Activated naive CD8-positive, alpha-beta T cell treated with anti-CD3 and anti-CD28 coated beads, Interleukin-2, amount 50 U/mL, for 16 hours (primary cell): ENCODE measurements around the gene SCFD2.
"Not testable (repeated sequence)": the region's sequence is repeated elsewhere in the genome, so short reads cannot be mapped to it uniquely, and the experiment has no call there.

Experiments used
- DNase-seq: peaks from one replicate; pipeline ENCODE4 v3.0.0-alpha.2; 2020; ENCODE audit warnings: low read depth, low spot score

Gene SCFD2

DNA sequence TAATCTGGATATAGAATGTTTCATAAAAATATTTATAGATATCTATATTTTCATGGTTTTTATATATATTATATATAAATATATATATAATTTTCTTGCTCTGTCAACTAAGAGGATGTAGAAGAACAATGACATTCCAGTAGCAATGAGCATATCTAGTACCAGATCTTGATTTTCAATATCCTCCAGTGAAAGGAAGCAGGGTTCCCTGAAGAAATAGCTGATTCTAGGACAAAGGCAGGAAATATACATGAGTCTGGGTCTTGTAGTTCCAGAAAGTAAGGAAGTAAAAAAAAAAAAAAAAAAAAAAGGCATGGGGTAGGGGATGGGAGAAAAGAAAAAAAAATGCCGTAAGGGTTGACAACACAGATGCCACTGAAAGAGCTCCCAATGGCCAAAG is 262.4 kb downstream of the SCFD2 start:
- DNase-seq, result no peak

DNA sequence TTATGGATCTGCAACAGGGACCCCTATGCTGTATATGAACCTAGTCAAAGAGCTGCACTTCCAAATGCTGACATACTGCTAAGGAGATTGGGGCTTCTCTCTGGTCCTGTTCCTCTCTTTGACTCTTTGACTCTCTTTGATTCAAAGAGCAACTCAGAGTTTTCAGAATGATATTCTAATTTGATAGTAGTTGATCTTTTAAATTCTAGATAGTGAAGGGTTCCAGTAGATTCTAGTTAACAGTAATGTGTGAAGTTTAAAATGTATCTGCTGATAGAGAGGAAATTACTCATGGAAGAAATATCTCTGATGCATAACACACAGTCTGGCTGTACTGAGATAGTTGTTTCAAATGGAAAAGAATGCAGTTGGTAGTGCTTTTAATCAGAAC is 264.7 kb downstream of the SCFD2 start:
- no peak for DNase-seq

DNA sequence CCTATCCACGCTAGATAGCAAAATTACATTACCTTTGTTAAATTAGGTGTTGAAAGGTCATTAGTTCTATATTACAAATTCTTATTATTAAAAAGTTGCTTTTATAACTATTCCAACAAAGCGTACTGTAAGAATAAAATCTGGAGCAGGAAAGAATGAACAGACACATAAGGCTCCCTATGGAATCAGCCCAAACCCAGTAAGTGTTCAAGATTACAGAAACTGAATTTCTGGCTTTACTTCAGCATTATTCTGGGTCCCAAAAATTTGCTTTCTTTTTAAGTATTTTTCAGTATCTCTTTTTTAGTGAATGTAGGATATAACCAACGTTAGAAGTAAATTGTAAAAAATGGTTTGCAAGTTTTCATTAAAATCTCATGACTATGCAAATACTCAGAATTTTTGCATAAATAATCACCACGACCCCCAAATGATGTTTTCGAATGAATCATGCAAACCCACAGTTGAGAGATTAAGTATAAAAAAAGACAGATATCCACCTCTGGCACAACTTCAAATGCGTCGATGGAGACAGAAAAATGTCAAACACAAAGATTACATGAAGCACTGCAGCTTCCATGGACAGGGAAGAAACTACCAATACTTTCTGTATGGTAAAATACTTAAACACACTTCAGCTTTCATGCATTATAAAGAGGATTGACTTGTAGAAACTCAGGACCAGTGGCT is 265.2 kb downstream of the SCFD2 start:
- no peak for DNase-seq

DNA sequence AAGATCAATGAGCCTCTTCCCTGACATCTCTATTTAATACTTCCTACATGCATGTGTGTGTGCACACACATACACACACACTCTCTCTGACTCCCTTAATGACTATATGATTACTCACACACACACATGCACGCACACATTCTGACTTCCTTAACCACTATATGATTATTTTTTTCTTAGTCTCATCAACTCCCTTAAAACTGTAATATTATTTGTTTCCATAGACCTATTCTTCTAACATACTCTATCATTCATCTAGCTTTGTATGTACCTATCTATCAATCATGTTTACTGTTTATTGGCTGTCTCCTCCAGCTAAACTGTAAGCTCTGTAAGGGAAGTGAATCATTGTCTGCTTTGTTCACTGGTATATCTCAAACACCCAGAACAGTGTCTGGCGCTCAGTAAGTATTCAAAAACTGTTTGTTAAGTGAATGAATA is 267.2 kb downstream of the SCFD2 start:
- no peak for DNase-seq

DNA sequence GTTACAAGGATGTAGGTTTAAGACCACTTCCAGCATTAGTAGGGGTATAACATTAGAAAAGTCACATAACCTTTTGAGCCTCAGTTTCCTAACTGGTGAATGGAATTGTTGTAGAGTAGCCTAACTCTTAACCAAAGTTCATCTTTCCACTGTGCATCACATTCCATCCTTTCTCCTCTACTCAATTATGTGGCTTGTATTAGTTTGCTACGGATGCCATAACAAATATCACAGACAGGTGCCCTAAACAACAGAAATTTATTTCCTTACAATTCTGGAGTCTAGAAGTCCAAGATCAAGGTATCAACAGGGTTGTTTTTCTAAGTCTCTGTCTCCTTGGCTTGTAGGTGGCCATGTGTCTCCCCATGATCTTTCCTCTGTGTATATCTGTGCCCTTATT is 271.8 kb downstream of the SCFD2 start:
- no peak for DNase-seq

DNA sequence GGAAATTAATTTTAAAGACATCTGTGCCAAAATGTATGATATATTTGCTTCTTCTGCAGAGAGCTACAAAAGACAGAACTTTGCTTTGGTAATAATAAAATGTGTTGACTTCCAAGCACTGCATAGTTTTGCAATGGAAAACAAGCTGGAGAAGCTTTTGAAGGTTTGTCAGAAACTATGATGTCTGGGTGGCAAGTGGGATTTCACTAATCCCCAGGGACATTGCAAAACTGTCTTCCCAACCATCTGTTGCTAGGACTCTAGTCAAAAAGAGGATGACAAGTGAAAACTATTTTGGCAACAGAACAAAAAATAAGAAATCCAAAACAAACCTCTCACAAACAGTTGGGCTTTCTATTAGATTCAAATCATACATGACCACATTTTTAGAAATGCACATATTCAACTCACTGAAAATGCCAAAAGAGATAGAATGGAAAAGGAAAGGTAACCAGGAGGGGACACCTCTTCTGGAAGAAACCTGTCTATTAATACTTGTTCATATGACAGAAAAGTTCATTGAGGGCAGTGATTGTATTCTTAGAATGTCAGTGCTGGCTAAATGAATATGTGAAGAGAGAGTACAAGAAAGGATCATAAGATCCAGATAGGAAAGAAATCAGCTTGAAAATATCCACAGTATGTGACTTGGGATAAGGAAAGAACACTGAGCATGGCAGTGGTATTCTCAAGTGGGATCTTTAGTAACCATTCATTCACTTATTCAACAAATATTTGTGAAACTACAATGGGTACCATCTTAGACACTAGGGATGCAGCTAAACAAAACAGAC is 275.7 kb downstream of the SCFD2 start:
- no peak for DNase-seq

DNA sequence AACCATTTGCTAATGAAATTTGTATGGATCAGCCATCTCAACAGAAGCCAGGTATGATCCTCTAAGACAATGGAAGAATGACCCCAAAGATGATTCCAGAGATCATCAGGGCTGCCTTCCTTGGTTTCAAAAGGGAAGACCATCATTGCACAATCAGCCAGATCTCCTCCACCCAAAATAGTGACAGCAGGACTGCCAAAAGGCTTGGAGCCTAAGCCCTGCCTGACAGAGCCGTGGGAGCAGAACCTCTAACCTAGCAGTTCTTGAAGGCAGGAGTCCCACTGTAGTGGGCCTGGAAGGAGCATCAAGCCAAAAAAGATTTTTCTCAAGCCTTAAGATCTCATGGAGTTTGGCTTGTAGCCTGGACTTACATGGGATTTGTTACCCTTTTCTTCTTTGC is 277.7 kb downstream of the SCFD2 start:
- DNase-seq, result no peak

DNA sequence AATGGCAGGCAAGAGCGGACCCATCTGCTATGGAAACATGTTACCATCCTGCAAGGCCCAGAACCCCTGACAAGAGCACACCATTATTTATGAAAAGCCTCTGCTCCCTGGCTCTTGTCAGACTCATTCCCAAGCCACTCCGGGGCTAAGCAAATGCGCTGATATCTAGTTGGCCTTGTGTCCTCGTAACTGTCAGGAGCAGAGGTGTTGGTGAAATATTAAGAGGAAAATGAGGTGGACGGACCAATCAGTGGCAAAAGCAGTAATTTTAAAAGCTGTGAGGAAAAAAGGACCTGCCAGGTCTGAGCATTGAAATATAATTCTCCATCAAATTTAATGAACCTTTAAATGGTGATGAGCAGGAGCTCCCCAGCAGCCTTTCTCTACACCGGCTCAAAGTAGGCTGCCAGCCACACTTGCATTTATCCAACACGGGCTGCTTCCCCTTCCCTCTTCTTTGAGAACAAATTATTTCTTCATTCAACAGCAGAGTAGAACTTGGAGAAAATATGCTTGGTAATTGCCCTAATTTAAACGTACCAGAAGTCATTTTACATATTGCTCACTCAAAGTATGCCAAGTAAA is 289.4 kb downstream of the SCFD2 start:
- no peak for DNase-seq

DNA sequence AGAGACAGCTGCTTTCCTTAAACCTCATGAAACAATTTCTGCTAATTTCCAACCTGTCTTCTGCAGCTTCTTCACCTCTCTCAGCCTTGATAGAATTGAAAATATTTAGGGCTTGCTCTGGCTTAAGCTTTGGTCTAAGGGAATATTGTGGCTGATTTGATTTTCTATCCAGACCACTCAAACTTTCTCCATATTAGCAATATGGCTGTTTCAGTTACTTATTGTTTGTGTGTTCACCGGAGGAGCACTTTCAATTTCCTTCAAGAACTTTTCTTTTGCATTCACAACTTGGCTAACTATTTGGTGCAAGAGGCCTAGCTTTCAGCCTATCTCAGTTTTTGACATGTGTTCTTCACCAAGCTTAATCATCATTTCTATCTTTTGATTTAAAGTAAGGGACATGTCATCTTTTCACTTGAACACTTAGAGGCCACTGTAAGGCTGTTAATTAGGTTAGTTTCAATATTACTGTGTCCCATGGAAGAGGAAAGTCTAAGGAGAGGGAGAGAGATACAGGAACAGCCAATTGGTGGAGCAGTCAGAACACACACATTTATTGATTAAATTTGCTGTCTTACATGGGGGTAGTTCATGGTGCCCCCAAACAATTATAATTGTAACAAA is 290.6 kb downstream of the SCFD2 start:
- DNase-seq, result no peak

DNA sequence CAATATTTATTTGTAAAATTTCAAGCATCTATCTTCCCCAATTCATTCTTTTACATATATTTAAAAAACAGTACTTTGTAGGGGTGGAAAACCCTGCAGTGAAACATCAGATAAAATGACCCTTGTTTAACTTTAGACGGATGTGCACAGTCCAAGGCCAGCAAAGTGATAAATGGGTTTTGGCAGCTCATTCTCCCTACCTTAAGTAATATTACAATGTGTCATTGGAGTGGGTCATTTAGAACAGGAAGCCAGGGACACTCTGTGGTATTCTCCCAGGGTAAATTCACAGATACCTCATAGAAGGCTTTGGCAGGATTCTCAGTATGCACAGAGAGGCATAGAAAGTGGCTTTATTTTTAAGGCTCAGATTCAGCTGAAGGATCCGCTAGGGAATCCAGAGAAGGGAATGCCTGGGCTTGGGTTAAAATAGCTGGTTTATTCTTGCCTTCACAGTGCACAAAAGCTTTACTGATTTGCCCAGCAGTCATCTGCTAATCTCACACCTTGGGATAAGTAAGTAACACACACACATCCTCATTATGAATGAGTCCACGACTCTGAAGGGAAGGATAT is 297.0 kb downstream of the SCFD2 start:
- DNase-seq, result no peak

DNA sequence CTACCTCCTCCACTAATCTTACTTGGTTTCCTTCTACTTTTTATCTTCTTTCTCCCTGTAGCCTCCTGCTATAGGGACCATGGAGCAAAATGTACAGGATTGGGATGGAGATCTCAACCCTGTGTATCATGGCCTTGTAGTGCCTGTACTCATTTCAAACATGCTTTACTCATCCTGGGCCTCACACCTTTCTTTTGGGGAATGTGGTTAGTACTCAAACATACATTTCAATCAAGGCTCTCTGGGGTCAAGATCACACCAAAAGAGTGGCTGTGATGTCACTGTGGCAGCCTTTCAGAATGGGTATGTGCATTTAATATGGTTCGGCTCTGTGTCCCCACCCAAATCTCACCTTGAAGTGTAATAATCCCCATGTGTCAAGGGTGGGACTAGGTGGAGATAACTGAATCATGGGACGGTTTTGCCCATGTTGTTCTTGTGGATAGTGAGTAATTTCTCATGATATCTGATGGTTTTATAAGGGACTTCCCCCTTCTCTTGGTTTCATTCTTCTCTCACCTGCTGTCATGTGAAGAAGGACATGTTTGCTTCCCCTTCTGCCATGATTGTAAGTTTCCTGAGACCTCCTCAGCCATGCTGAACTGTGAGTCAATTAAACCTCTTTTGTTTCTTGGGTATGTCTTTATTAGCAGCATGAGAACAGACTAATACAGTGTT is 298.6 kb downstream of the SCFD2 start:
- no peak for DNase-seq

DNA sequence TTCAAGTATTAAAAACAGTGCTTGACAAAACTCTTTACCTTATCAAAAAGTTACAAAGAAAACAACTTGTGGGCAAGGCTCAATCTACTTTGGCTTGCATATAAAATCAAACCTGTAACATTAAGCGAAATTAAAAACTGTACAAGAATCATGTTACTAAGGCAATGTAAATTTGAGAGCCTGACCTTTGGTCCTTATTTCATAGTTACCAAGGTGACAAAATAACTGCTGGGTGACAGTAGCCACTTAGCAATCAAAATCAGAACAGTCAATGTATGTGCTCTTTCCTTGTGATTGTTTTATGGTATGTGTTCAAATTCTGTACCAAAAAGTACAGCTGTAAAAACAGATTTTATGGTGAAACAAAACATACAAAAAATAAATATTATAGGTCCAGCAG is 299.7 kb downstream of the SCFD2 start:
- DNase-seq, result no peak

DNA sequence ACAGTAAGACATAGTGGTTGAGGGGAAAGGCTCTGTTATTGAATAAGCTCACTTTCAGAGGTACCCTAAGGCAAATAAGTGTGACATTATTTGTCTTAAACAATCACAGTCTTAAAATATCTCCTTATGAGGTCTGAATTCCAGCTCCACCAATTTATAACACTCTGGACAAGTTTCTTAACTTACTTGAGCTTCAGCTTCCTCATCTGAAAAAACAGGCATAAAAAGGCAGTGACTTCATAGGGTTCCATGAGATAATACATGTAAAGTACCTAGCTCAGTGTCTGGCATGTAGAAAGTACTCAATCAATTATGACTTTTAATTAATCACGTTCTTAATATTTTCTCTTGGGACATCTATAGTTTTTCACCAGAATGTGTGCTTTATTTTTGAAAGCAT is 301.3 kb downstream of the SCFD2 start:
- DNase-seq, result no peak

DNA sequence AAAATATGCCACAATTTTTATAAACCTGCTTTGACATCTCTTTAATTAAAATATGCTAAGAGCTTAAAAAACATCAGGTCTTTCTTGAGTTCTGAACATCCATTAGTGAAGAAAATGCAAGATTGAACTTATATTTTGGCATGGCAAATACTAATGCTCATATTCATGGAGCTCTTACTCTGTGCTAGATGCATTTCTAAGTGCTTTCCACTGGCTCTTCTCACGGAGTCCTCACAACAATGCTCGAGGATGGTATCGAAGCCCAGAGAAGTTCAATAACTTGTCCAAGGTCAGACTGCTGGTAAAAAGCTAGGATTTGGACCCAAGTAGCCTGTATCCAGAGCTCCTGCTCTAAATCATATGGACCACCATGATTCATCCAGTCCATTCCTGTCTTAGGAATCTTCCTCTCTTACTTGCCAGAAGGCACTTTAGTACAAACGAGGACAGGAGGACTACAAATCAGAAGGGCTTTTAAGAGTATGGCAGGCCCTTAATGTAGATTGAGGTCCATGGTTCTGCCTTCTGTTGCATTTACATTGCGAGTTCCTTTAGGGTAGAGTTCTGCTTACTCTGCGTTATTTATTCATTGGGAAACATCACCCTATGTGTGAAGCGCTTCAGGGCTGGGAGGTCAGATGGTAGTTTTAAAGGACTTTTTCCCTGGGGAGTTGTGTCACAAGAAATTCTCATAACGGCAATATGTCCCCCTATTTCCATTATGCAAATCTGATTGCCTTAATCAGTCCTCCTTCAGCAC is 304.6 kb downstream of the SCFD2 start:
- DNase-seq, result no peak

DNA sequence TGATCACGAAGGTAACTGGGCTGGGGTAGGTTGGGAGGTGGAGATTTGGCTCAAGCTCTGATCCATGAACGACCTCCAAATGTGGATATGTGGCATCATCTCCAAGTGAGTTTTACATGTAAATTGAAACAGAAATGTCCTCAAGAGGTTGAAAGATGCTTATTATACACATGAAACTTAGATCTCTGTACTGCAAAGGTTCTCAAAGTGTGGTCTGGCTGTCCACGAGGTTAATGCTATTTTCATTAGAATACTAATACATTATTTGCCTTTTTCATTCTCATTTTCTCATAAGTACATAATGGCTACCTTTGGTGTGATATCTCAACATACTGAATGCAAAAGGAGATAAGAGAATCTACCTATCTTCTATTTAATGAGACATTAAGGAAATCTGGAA is 305.6 kb downstream of the SCFD2 start:
- no peak for DNase-seq

DNA sequence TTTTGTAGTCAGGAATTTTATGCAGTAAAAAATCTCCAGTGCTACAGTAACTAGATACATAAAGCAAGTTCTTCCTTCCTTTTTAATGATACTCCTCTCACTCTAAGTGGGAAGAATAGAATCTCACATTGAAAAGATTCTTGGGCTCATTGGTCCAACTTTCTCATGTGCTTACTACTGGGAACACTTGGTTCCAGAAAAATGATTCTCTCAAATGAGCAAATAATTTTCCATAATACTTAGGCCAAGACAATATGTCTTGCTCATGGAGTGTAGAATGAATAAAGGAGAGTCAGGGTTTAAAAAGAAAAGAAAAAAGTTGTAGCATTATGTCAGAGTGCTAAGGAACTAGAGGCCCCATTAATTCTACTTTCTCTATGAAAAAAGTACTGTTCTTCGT is 306.0 kb downstream of the SCFD2 start:
- DNase-seq, result no peak

DNA sequence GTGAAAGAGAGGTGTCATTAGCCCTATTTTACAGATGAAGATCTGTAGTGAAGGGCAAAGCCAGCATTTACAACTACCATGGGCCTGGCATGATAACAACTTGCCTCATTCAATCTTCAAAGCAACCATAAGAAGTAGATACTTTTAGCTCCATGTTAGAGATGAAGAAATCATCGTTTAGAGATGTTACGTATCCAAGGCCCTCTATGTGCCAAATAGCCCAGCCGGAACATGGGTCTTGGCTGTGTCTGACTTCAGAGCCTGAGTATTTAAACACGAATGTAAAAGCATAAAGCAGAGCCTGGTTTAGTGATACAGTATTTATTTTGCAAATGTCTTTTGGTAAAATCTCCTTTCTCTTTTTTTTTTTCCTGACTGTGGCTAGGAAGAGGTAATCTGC is 306.6 kb downstream of the SCFD2 start:
- no peak for DNase-seq

DNA sequence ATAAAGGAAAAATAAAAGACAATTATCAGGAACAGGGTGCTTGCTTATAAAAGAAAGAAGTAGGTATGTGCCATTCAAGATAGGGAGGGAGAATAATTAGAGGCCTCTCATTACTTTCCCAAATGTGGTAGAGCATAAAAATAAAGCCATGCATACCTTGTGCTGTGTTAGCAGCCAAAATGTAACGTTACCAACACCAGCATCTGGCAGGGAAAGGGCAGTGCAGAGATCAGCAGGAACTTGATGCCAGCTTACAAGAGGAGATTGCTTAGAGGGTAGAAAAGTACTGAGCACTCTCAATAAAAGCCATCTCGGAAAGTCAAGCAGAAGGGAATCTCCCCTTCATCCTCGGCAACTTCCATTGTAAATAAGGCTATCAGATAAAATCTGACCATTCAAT is 308.2 kb downstream of the SCFD2 start:
- DNase-seq, result no peak

DNA sequence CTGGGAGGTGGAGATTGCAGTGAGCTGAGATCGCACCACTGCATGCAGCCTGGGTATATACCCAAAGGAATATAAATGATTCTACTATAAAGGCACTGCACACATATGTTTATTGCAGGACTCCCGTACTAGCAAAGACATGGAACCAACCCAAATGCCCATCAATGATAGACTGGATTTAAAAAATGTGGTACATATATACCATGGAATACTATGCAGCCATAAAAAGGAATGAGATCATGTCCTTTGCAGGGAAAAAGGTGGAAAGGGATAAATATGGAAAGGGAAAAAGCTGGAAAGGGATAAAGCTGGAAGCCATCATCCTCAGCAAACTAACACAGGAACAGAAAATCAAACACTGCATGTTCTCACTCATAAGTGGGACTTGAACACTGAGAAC is 308.8 kb downstream of the SCFD2 start:
- not testable (repeated sequence) for DNase-seq

DNA sequence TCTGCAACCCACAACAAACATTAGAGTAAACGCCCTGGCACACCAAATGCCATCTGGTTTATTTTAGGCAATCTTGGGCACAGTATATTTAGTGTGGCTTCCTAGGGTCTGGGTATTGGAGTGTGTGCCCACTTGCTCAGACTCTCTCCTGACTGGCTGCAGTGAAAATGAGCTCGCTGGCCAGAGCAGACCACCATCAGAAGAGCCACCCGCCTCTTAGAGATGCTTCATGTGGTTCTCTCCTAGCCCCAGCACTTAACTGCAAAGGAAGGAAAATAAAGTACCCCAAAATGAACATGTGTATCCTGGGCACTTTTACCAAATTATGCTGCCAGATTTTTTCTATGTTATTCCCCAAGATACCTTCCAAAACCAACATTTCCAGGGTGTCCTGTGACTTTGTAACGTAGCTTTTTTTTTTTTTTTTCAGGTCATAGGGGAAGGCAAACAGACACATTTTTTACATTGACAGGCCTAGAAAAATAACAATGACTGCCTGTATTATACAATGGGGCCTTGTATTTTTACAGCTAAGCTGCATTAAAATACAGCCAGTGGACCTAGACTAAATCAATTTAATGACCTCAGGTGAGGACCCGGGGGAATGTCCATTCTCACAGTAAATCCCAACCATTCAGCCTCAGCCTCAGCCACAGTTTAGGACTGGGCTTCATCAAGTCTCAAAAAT is 310.0 kb downstream of the SCFD2 start:
- DNase-seq, result no peak
